ENCODE results near the gene KRTAP9-7. TPM values are rescaled to one million over a fixed set of nuclear protein-coding genes. Genes with fewer than 3 reads are reported as not detected.
"Not testable (repeated sequence)": the region's sequence is repeated elsewhere in the genome, so short reads cannot be mapped to it uniquely, and the experiment has no call there.

The KRTAP9-7 gene
- total and polyA plus RNA-seq, 4 donors, result not detected

- not testable (repeated sequence) for H3K27me3 ChIP-seq (ENCODE audit: control insufficient read depth in 4 of 4, insufficient read depth in 4 of 4, low read length in 3 of 4); H3K4me3 ChIP-seq (ENCODE audit: low read depth in 1 of 3, low read length in 3 of 3); H3K36me3 ChIP-seq (ENCODE audit: control insufficient read depth in 4 of 4, insufficient read depth in 3 of 4, low read depth in 1 of 4, low read length in 3 of 4); H3K4me1 ChIP-seq (ENCODE audit: control insufficient read depth in 4 of 4, insufficient read depth in 4 of 4, low read length in 3 of 4); H3K27ac ChIP-seq (ENCODE audit: low read depth in 1 of 2, low read length in 2 of 2); DNase-seq (ENCODE audit: low spot score); H3K9me3 ChIP-seq (ENCODE audit: control insufficient read depth in 4 of 4, low read length in 3 of 4); H3K9ac ChIP-seq (ENCODE audit: low read depth in 1 of 2, low read length in 2 of 2)
- WGBS, result 38% methylated on average over 3 of the region's 3 CpGs
Measured at GRCh38 chr17:41237949-41238437, 37.5 kb upstream of the KRTAP9-7 start, which contains the start of gene KRTAP9-8. Gene KRTAP9-8 (plus strand): TSS chr17:41237999. CDS start chr17:41238052, 53 bp downstream.

- H3K9me3 ChIP-seq (ENCODE audit: control insufficient read depth in 4 of 4, low read length in 3 of 4), result not testable (repeated sequence)
- 38% methylated on average over 2 of the region's 2 CpGs for WGBS
Measured at GRCh38 chr17:41246995-41247787, 28.3 kb upstream of the KRTAP9-7 start.

GRCh38 chr17:41249637-41250240 lies 25.8 kb upstream of the KRTAP9-7 start, which contains the start of gene KRTAP9-4:
Gene KRTAP9-4 (plus strand): TSS chr17:41249687. CDS start chr17:41249721, 34 bp downstream.
- not testable (repeated sequence) for H3K27ac ChIP-seq (ENCODE audit: low read depth in 1 of 2, low read length in 2 of 2); H3K4me3 ChIP-seq (ENCODE audit: low read depth in 1 of 3, low read length in 3 of 3); H3K9ac ChIP-seq (ENCODE audit: low read depth in 1 of 2, low read length in 2 of 2); DNase-seq (ENCODE audit: low spot score); H3K9me3 ChIP-seq (ENCODE audit: control insufficient read depth in 4 of 4, low read length in 3 of 4); H3K36me3 ChIP-seq (ENCODE audit: control insufficient read depth in 4 of 4, insufficient read depth in 3 of 4, low read depth in 1 of 4, low read length in 3 of 4); H3K4me1 ChIP-seq (ENCODE audit: control insufficient read depth in 4 of 4, insufficient read depth in 4 of 4, low read length in 3 of 4); H3K27me3 ChIP-seq (ENCODE audit: control insufficient read depth in 4 of 4, insufficient read depth in 4 of 4, low read length in 3 of 4)
- WGBS, result 51% methylated on average over 2 of the region's 2 CpGs

More at GRCh38 chr17:41246995-41247787, 28.3 kb upstream of the KRTAP9-7 start:
- not testable (repeated sequence) for H3K36me3 ChIP-seq (ENCODE audit: control insufficient read depth in 4 of 4, insufficient read depth in 3 of 4, low read depth in 1 of 4, low read length in 3 of 4); DNase-seq (ENCODE audit: low spot score); H3K27me3 ChIP-seq (ENCODE audit: control insufficient read depth in 4 of 4, insufficient read depth in 4 of 4, low read length in 3 of 4); H3K27ac ChIP-seq (ENCODE audit: low read depth in 1 of 2, low read length in 2 of 2); H3K4me1 ChIP-seq (ENCODE audit: control insufficient read depth in 4 of 4, insufficient read depth in 4 of 4, low read length in 3 of 4); H3K9ac ChIP-seq (ENCODE audit: low read depth in 1 of 2, low read length in 2 of 2); H3K4me3 ChIP-seq (ENCODE audit: low read depth in 1 of 3, low read length in 3 of 3)

GRCh38 chr17:41251261-41251660 lies 24.2 kb upstream of the KRTAP9-7 start:
- WGBS, result 92% methylated on average over 1 of the region's 1 CpG
- Histone ChIP-seq H3K9ac (ENCODE audit: low read depth in 1 of 2, low read length in 2 of 2) (no peak overlapping the region), H3K9me3 (ENCODE audit: control insufficient read depth in 4 of 4, low read length in 3 of 4) (no peaks in the 10 kb centered on the region), H3K27me3 (ENCODE audit: control insufficient read depth in 4 of 4, insufficient read depth in 4 of 4, low read length in 3 of 4) (no peaks in the 10 kb centered on the region), H3K4me3 (ENCODE audit: low read depth in 1 of 3, low read length in 3 of 3) (no peak overlapping the region), H3K36me3 (ENCODE audit: control insufficient read depth in 4 of 4, insufficient read depth in 3 of 4, low read depth in 1 of 4, low read length in 3 of 4) (no peaks in the 10 kb centered on the region), H3K4me1 (ENCODE audit: control insufficient read depth in 4 of 4, insufficient read depth in 4 of 4, low read length in 3 of 4) (no peaks in the 10 kb centered on the region), H3K27ac (ENCODE audit: low read depth in 1 of 2, low read length in 2 of 2) (no peak overlapping the region)
- DNase-seq (ENCODE audit: low spot score), result no peak
- TF ChIP-seq REST (IDR thresholded peaks at IDR 0.05), result no peak
- TF ChIP-seq HNF4G (IDR thresholded peaks at IDR 0.05), result no peak
- no peak for TF ChIP-seq HNF4A (conservative IDR thresholded peaks at IDR 0.05)
- no peak for TF ChIP-seq ATF3 (IDR thresholded peaks at IDR 0.05)
- no peak for TF ChIP-seq RAD21 (IDR thresholded peaks at IDR 0.05)
- TF ChIP-seq JUND (IDR thresholded peaks at IDR 0.05), result no peak
- no peak for TF ChIP-seq ZBTB33 (IDR thresholded peaks at IDR 0.05)
- TF ChIP-seq FOXA1 (IDR thresholded peaks at IDR 0.05), result no peak
- TF ChIP-seq SP1 (IDR thresholded peaks at IDR 0.05), result no peak
- TF ChIP-seq FOXA2 (IDR thresholded peaks at IDR 0.05), result no peak
- no peak for TF ChIP-seq GABPA (IDR thresholded peaks at IDR 0.05 in 1 of 2, conservative IDR thresholded peaks at IDR 0.05 in 1 of 2)
- TF ChIP-seq MAX (IDR thresholded peaks at IDR 0.05), result no peak
- no peak for TF ChIP-seq YY1 (IDR thresholded peaks at IDR 0.05)
- no peak for TF ChIP-seq EGR1 (IDR thresholded peaks at IDR 0.05; ENCODE audit: low read depth in 2 of 2)
- TF ChIP-seq RXRA (IDR thresholded peaks at IDR 0.05), result no peak
- TF ChIP-seq NR2F2 (IDR thresholded peaks at IDR 0.05), result no peak
